GM19452 (cell line): Measurements from ENCODE around the gene SIDT2.
A peak's percentile ranks its signal among the peaks of the same experiment; 100 is the strongest.
"Not testable (repeated sequence)": the region's sequence is repeated elsewhere in the genome, so short reads cannot be mapped to it uniquely, and the experiment has no call there.

ENCODE experiments used
- ATAC-seq: cut with Tn5 transposase; IDR thresholded peaks from one replicate; pipeline ENCODE4 v1.9.1; 2021; ENCODE audit not compliant: unreplicated experiment

SIDT2 gene

DNA sequence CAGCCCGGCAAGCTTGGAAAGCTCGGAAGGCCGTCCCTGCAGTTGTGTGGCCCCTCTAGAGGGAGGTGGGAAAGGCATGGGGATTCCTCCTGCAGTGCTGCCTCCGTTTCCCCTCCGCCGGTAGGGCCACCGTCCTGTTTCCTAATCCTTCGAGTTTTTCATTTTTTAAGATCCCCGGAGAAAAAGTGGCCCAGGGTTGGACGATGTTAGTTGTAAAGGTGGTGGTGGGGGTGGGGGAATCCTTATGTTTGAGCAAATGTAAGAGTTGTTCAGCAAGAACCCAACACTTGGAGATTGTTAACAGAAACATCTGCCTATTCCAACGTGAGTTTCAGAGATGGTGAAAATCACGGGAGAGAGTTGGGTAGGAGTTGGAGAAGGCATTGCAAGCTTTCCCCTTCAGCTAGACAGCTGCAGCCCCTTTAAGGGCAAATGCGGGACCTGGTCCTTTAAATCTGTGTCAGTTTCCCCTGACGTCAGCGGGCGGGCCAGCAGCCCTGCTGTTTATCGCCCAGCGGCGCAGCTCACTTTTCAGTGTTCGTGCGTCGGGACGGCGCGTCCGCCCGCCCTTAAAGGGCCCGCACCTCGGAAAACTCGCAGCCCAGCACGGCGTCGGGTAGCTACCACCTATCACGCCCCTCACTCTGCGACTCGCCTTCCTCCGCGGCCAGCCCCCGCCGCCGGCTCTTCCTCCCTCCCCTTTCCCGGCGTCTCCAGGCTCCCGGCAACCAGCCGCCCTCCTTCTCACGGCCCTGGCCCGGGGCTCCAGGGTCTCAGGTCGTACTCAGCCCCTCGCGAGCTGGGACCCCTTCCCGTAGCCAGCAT lies at the start of gene SIDT2:
Gene SIDT2 (plus strand): TSS at position 534 of the 825 bp plus-strand sequence. CDS start 521 bp downstream, outside the sequence.
- ATAC-seq, result peak; percentile 91

DNA sequence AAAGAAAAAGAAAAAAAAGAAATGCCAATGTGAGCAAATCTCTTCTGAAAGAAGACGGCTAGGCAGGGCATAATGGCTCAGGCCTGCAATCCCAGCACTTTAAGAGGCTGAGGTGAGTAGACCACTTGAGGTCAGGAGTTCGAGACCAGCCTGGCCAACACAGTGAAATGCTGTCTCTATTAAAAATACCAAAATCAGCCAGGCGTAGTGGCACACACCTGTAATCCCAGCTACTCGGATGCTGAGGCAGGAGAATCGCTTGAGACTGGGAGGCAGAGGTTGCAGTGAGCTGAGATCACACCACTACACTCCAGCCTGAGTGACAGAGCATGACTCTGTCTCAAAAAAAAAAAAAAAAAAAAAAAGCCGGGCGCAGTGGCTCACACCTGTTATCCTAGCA lies 48.1 kb upstream of the SIDT2 start:
- ATAC-seq, result not testable (repeated sequence)

DNA sequence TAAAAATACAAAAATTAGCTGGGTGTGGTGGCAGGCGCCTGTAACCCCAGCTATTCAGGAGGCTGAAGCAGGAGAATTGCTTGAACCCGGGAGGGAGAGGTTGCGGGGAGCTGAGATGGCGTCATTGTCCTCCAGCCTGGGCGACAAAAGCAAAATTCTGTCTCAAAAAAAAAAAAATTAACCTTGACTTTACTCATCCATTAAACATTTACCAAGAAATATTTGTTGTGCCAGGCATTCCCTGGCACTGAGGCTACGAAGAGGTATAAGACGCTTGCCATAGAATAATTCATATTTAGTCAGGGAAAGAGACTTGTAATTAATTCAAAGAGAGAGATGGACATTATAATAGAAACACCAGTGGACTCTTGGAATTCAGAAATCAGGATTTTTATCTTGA lies 47.7 kb upstream of the SIDT2 start:
- ATAC-seq, result no peak

GRCh38 chr11:117134431-117134830 lies 44.1 kb upstream of the SIDT2 start:
- ATAC-seq, result no peak

GRCh38 chr11:117134979-117135378 lies 43.6 kb upstream of the SIDT2 start:
- not testable (repeated sequence) for ATAC-seq

DNA sequence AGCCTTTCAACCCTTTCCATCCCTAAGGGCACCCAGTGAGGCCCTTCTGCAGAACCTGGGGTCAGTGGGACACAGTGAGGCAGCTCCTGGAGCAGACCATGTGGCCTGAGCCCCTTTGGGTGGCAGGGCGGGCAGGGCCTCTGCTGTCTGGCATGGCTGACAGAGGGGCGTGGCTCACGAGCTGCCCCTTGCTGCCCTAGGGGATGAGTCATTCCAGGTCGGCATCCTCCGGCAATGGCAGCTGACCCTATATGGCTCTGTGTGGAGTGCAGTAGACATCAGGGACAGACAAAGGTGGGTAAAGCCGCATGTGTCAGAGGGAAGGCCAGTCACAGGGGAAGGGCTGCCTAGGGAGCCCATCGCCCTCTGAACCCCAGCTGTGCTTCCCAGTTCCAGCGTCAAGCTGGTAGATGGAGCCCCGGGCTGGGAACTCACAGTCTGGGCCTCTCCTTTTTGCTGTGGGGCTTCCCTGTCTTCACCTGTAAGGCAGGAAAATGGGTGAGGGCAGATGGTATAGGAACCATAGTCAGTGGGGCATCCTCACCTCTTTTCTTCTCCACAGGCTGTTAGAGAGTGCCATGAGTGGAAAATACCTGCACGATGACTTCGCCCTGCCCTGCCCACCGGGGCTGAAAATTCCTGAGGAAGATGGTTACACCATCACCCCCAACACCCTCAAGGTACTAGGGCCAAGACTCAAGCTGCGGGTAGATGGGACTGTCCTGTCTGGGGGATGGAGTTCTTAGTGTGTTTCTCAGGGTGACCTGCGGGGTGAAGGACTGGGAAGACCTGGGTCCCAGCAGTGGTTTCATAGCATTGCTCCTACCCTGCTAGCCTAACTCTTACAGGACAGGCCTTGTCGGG lies 41.1 kb upstream of the SIDT2 start:
- ATAC-seq, result not testable (repeated sequence)

DNA sequence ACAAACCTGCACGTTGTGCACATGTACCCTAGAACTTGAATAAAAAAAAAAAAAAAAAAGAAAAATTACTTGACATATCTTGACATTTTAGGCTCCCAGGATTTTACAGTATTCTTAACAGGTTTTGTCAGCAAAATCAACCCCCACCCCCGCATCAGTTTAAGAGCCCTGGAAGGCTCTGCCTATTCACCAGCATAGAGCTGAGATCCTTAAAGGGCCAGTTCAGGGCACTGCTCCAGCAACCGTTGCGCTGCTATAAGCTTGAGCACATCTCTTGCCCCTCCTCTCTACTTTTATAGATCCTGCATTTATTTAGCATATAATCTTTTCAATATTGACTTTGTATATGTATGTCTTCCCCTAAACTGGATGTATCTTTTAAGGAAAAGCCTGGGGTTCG lies 35.2 kb upstream of the SIDT2 start:
- ATAC-seq, result no peak

- peak; percentile 95 for ATAC-seq
These were observed 34.6 kb upstream of the SIDT2 start, which contains the start of gene PAFAH1B2 for GRCh38 chr11:117143871-117144476. TSS of gene PAFAH1B2 (plus strand) at chr11:117144287. CDS start at chr11:117152448, 8,161 bp downstream.

- peak; percentile 46 for ATAC-seq
These were observed 33.8 kb upstream of the SIDT2 start for GRCh38 chr11:117144477-117145392.

GRCh38 chr11:117145393-117145761 lies 33.2 kb upstream of the SIDT2 start:
- ATAC-seq, result no peak

DNA sequence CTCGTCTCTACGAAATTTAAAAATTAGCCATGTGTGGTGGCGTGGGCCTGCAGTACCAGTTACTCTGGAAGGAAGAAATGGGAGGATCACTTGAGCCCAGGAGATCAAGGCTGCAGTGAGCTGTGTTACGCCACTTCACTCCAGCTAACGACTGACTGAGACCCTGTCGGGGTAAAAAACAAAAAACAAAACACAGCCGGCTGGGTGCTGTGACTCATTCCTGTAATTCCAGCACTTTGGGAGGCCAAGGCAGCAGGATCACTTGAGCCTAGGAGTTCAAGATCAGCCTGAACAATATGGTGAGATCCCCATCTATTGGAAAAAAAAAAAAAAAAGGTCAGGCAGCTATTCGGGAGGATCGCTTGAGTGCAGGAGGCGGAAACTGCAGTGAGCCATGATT lies 32.0 kb upstream of the SIDT2 start:
- no peak for ATAC-seq

DNA sequence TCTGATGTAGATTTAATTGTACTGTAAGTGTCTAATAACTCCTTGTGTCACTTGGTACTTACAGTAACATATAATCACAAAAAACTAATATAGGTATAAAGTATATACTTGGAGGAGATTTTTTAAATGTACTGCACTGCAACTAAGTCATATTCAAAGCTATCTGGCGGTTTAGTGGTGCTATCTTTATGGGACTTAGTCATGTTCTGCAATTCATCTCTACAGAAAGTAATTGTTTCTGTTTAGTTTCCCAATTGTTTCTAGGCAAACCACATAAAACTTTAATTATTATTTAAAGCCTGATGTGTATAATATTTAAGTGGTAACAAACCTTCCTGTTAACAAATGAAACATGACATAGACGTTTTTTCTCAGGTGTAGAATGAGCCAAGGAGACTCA lies 26.5 kb upstream of the SIDT2 start:
- ATAC-seq, result no peak

- ATAC-seq, result no peak
These were observed 24.1 kb upstream of the SIDT2 start for GRCh38 chr11:117154468-117154867.

- no peak for ATAC-seq
These were observed 21.0 kb upstream of the SIDT2 start for GRCh38 chr11:117157507-117157906.

DNA sequence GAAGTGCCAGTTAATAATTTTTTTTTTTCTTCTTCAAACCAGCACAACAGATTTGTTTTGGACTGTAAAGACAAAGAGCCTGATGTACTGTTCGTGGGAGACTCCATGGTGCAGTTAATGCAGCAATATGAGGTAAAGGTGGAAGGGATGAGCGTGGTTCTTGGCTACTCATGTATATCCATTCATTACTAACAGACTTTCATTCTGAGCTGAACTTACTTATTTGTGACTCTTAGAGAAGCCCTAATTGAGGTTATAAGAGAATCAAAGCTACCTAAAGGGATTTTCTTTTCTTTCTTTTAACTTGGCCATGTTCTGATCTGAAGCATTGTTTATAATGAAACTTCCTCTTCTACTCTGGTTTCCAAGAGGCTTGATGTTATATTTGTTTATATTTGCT lies 18.7 kb upstream of the SIDT2 start:
- no peak for ATAC-seq

DNA sequence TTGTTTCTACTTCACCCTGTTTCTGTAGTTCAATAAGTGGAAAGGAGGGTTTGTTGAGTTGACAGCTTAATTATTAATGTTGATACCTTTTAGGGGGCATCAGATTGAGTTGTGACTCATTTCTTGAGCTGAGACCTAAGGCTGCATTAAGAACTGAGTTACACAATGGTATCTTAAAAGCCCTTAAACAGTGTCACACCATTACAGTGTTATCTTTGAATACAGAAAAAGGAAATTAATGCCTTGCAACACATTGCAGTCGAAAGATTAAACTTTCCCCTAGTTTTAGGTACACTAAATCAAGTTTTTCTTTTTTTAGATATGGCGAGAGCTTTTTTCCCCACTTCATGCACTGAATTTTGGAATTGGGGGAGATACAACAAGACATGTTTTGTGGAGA lies 17.7 kb upstream of the SIDT2 start:
- no peak for ATAC-seq

- no peak for ATAC-seq
These were observed 12.1 kb upstream of the SIDT2 start for GRCh38 chr11:117166491-117166890.

DNA sequence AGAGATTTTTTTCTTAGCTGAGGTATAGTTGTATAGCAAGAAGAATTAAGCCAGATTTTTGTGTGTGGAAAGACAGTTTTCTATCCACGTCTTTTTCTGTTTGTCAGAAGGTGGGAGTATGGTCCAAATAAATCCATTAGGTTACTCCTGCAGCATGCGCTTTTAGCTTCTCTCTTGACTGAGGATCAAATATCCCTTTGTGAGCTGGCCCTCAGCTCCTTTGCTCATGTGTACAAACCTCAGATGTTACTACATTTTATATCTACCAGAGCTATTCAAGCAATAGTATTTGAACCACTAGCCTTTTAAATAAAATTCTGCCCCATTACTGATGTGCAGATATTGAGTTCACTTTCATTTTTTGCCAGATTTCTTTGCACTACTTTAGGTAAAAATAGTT lies 8.8 kb upstream of the SIDT2 start:
- ATAC-seq, result no peak

GRCh38 chr11:117170210-117170609 lies 8.3 kb upstream of the SIDT2 start:
- ATAC-seq, result no peak

DNA sequence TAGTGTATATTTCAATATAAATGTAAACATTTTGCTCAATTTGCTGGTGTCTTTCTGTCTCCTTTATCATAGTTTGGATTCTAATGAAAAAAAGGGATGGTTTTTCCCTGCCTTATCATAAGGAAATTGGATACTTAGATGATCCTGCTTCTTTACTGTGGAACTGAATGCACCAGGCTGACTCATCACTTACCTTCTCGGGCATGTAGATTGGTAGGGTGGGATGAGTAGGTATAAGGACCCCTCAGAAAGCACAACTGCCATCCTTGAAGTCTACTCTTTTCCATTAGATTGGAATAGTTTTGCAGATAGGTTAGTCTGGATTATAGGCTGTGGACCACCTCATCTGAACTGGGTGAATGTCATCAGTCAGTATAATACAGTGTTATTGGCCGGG lies 7.5 kb upstream of the SIDT2 start:
- ATAC-seq, result no peak
